Measurements from ENCODE around the gene OLFM3.

Gene OLFM3

DNA sequence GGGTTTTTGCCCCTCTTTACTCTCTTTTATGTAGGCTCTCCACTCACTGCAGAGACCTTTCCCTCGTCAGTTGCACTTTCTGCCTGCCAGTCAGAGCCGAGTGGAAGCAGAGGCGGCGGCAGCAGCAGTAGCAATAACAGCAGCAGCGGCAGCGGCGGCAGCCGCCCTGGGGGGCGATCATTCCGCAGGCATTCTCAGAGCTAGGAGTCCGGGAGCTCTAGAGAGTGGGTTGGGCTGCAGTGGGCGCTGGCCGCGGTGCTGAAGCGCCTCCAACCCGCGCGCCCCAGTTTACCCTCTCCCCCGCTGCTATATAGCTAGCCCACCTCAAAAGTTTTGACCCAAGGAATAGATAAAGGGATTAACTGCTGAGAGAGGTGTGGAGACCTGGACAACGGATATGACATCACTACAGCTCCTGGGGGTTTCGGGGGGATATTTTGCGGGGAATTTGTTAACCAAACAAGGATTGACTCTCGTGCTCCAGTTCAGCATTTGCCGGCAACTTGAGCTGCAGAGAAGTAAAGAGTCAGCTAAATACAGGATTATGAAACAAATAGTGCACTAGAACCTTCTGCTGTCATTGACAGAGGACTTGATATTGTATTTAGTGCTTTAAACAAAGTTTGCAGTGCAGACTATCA lies at the start of gene OLFM3:
Gene OLFM3 (minus strand): TSS at position 102 of the 641 bp plus-strand sequence.
- peak; percentile 67 to 81 for DNase-seq

DNA sequence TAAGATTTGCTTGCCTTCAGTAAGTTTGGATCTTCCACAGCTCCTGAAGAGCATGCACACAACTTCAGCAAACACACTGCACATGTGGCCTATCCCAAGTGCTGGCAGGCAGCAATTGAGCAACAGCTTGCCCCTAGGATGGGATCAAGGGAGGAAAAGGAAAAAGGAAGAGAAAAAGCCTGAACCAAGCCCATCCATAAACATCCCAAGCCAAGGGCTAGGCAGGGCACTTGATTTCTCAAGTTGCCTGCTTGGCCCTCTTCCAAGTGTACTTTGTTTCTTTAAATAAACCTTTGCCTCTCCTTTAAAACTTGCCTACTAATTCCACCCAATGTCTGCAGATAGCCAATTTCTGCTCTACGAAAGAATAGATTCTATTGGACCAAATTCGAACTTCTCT lies 49.0 kb upstream of the OLFM3 start:
- DNase-seq: no peak

DNA sequence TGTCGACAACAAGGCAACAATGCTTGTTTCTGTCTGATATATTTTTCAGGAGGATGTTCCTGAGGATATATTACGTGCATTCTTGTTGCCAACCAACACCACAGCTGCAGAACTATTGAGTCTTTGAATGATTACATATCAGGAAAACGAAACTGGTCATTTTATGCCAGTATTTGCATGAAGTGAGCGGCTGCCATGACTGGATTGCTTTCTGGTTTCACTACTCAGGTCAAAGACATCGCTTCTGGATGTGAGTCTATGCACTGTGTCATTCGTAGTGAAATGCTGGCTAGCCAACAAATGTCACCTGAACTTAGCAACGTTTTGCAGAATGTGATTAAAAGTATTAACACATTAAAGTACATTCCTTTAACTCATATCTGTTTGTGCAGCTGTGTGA lies 35.8 kb upstream of the OLFM3 start:
- DNase-seq: no peak

DNA sequence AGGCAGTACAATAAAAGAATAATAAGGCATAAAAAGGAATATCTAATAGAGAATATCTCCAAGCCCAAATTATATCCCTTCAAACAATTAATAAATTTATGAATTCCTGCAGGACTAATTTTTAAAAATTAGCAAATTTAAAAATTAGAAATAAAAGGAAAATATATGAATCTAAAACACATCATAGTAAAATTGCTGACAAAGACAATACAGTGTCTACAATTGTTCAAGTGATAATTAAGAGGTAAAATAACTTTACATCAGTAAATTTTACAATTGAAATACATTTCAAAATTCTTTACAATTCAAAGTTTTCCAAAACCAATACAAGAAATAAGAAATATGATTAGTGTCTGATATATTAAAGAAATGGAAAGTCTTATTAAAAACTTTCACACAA lies 22.8 kb upstream of the OLFM3 start:
- no peak for DNase-seq

DNA sequence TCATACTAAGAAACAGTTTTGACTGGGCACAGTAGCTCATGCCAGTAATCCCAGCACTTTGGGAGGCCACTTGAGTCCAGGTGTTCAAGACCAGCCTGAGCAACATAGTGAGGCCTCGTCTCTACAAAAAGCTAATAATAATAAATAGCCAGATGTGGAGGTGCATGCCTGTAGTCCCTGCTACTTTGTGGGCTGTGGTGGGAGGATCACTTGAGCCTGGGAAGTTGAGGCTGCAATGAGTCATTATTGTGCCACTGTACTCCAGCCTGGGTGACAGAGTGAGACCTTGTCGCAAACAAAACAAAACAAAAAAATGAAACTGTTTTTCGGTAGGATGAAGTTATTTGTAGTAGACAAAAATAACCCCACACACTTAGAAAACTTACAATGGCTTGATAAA lies 19.0 kb upstream of the OLFM3 start:
- no peak for DNase-seq

DNA sequence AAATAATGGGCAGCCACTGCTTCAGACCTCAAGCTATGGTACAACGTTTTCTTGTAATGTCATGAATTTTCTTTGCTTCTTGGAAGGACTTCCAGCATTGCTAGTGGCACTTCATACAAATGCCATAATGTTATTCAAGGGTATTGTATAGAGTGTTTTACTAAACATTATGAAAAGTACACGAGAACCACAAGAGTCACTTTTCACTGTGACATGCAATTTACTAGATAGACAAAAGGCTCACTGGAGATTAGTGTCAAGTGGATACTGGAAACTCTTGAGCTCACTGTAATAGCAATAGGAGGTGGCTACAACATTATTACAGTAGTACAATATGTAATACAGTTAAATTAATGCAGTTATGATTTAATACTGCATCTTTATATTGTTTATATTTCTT lies 5.3 kb upstream of the OLFM3 start:
- DNase-seq: no peak

DNA sequence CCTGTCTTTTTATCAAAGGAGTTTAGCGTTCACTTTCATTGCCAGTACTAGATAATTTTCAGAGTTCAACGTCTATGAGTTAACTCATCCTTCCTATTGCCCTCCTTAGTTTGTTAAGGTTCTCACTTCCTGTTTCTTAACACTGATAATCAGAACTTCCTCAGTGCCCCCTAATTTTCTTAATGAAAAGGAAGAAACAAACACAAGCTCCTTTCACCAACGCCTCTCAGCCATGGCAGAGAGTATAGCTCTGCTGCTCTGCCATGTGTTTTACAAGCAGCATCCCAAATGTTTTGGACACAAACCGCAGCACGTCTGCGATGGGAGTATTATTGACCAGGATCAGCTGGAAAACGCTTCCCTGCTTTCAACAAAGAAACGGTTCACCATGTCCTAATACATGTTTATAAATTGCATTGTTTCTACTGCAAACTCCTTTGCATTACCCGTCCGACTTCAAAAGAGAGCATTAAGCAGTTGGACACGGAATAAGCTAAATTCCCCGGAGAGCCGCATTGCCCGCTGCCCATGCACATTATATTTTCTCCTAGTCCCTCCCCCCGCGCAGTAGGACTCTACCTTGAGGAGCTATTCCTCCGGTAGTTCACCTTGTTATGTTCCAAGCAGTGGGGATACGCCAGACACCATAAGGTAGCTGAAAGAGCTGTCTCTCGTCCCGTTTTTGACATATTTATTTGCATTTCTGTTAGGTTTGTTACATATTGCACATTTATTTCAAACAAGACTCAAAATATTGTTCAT lies 561 bp downstream of the OLFM3 start:
- DNase-seq: peak; percentile 77

DNA sequence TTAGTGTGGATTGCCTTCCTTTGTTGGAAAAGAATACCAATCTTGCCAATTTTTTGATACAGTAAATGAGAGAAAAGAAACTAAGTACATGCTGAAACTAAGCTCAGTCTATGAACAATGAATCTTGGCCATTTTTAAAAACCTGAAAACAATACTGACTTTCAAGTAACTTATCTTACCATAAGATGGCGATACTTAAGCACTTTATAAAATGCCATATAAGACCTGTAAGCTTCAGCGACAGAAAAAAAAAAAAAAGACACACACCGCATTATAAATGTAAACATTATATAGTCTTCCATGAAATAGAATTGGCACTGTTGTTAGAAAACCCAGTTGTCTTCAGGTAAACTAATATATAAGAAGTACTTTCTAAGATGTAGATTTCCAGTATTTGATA lies 3.0 kb downstream of the OLFM3 start:
- DNase-seq: peak in 1 of 2 experiments; percentile 35

DNA sequence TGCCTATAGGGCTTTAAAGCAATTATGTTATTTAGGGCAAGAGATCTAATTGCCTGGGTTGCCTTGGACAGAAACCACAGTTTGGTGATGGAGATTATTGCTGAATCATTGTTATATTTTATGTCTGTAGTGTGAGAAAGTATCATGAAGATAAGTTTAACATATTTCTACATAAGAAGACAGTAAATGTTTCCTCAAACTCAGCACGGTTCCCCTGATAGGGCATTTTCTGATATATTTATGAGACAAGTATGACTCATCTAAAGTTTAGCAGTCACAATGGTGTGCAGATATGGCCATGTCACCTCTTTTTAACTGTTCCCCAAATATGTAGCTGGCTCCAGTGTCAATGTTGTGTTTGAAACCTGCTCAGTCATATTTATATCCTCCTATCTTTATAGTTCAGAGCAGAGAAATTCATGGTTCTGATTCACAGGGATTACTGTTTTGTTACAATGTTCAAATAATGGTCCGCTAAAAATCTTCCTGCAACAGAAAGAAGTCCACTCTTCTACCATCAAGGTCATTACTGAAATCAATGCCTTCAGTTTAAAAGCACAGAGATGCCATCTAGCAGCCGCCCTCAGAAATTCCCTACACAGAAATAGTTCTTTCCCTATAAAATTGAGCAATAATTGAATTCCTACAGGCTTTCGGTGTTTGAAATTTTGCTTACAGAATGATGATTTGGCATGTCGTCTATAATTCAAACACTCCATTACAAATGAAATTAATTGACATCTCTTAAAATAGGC lies 3.7 kb downstream of the OLFM3 start:
- DNase-seq: no peak

DNA sequence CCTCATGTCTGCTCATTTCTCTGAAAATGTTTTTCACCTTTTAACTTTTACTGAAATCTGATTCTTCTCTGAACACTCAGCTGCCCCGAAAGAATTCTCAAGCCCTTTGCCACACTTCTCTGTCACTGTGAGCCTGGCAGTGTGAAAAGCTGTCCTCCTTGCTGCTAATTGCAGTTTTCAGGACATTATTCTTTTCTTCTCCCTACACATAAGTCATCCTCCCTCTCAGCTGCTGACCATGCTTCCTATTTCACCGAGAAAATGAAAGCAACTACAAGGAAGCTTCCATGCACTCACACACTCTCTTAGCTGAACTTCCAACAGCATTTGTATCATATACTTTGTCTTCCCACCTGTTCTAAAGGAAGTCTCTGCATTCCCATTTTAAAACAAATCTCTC lies 15.8 kb downstream of the OLFM3 start:
- DNase-seq: no peak

DNA sequence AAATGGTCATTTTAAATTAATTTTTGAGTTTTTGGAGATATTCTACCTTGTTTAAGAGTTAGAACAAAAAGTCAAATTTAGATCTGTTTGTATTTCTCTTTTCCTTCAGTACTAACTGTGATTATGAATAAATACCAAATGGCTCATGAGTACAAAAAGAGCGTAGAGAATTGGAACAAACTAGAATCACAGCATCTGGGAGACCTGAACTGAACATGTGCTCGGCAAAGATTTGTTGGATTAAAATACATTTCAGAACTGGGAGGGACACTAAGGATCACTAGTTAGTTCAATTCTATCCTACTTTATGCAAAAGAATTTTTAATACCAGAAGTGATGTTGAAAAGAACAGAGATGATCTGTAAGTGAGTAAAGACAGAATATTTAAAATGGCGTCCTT lies 19.5 kb downstream of the OLFM3 start:
- DNase-seq: no peak

DNA sequence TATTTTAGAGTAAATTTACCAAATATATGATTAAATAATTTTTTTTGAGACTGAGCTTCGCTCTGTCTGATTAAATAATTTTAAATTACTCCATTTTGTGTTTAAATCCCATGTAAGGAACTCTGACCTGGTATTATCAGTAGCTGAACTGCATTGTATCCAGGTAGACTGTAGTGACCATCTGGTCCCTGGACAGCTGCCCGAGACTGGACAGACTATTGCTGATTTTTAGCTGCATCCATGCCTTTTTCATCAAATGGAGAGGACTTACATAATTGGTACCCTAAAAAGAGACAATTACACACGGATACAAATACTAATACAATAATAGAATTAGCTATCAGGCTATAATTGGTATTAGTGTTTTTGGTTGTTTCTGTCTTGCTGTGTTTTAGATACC lies 20.6 kb downstream of the OLFM3 start:
- DNase-seq: no peak

DNA sequence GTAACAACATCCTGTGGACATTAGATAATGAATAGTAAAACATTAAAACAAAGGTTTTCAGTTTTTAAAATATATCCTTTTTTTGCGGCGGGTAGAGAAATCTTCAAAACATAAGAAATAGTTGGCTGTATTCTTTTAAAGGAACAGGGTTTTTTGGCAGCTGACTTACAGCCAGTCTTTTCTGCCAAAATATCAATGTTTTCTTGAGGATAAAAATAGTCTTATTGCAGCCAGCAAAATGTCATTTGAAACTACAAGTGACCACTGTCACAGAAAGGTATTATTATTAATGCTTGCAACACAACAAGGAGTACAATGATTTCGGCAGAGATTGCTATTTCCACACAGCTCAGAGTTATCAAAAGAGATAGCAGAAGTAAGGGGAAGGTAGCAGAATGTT lies 21.4 kb downstream of the OLFM3 start:
- DNase-seq: no peak

DNA sequence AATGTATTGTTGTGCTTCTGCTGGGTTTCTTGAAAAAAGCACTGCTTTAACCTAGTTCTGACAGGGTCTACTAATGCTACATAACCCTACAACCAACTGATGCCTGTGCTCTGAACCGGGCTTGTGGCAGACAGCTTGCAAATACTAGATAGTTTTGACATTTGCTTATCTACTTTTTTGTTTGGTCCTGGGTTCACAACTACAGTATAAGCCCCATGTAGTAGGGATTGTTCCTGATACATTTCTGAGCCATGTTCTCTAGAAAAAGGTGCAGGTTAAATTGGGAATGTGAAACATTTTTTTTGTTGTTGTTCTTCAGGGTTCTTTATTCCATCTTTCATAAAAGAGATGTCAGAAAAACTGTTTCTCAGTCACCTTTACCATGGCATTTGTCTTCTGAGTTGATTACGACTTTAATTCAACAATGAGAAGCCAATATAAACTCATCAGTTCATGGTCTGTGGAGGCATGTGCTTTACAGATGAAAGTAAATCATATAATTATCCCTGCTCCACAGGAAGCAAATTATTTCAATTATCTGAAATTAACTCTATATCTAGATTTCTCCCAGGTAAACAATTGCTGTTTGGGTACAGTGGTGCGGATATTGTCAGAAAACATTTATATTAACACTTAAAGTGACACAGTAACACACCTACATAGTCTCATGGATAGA lies 22.0 kb downstream of the OLFM3 start:
- DNase-seq: no peak

DNA sequence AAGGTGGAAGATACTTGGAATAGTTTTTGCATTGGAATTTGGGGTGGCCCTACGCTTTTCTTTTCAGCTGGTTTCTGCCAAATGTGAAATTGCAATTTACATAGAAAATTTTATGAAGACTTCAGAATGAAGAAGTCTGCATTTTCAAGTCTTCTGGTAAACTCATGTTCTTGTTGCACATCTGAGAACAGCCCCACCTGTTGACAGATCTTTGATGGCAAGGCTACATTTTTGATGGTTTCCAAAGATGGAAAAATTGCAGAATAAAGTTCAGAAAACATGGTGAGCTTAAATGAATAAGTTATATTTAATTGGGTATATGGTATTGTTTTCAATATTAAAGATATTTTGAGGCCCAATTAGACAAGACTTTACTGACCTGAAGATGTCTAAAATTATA lies 25.4 kb downstream of the OLFM3 start:
- no peak for DNase-seq

DNA sequence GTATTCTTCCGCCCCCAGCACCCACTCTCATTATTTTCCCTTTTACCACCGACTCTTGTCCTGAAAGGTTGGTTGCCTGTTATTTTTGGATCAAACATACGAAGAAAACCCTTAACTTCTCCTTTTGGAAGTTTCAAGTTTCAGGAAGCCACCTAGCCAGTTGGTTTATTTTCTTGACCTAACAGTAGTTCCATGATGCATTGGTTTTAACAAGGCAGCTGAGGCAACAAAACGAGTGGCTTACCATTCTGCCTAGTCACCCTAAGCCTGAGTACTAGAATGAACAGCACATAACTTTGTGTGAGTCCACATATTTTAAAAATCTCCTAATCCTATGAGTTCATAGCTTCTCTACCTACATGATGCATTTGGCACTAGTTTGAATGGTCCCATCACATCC lies 28.9 kb downstream of the OLFM3 start:
- DNase-seq: no peak

DNA sequence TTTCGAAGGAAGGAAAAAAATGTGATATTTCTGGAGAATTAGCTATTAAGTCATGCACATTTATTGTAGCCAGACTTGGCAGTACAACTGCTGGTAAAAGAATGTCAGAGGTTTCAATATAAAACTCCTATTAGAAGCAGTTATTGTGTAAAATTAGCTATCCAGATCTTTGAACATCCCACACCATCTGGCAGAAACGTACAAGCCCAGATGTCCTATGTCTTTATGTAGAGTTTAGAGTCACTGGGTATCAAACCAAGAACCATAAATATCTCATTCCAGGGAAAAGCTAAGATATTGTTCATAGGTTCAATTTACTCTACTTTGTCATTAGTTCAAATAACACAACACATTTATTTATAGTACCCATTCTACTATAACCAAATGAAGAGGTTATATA lies 31.4 kb downstream of the OLFM3 start:
- no peak for DNase-seq

DNA sequence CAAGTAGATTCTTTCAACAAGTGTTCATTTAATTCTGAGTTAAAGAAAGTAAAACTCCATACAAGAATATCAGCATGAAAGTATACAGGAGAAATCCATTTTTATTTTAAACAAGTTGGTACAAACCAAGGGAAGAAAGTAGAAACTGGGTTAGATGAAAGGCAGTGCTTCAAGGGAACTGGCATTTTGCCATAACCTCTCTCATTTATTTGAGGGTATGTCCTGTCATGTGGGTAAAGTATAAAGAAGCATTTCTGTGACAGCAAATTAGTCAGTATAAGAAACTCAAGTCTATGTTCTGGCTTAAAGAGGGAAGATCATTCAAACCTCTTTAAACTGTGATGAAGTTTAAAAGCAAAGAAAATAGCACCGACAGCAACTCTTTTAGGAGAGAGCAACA lies 32.0 kb downstream of the OLFM3 start:
- DNase-seq: no peak

DNA sequence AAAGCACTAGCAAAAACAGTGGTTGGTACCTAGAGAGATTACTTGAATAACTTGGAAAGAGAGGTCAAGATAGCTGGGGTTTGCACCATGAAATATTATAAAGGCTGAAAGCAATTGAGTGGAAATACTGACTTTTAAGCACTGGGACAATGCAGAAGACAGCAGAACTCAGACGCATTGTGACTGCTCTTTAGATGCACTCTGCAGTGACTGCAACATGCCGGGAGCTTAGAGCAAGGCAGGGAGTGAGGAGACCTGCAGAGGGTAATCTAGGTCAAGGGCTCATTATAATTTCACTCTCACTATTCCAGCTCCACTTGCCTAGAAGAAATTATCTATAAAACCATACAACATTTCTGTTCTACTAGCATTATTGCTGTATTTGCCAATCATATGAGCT lies 36.6 kb downstream of the OLFM3 start:
- no peak for DNase-seq

DNA sequence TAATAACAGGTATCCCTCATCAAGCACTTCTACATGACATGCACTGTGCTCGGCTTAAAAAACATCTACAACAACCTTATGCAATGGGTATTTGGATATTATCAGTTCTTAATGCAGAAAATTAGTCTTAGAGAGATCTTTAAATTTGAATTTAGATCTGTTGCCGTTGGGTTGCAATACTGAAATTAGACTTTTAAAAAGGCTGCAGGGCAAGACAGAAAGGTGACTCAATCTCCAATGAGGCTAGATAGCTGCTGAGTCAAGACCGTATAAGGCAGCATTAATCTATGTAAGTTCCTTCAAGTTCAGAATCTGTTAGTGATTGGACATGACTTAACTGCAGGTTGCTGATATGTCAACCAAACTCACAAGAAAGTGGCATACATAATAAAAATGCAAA lies 37.3 kb downstream of the OLFM3 start:
- DNase-seq: no peak

DNA sequence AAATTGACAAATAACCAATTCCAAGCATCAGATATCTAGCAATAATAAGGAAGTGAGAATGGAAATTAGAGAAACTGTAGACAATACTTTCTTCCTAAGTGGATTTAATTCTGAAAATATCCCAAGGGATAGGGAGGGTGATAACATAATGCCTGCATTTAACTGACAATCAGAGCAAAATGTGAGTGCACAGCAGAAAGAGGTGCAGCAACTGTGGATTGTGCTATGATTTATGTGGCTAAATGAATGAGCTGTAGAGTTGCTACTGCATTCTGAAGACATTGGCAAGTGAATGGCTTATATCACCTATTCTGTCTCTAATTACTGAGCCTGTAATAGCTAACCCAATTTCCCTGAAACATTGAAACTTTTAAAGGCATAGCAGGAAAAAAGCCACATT lies 39.0 kb downstream of the OLFM3 start:
- no peak for DNase-seq

DNA sequence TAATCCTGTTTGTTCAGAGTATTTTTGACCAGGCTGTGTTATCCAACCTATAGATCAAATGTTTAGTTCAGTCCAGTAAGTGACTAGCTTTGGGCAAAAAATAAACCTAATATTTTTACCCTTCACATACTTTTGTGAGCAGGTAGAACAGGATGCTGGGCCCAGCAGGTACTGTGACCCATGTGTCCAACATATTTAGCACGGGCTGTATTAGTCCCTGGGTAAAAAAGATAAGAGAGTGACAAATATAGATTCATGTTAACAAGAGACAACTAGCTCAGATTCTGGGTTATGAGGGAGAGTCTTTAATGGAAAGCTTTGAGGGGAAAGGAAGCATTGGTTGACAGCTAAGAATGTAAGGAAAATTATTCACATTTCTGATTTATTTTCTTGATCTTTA lies 43.1 kb downstream of the OLFM3 start:
- no peak for DNase-seq

DNA sequence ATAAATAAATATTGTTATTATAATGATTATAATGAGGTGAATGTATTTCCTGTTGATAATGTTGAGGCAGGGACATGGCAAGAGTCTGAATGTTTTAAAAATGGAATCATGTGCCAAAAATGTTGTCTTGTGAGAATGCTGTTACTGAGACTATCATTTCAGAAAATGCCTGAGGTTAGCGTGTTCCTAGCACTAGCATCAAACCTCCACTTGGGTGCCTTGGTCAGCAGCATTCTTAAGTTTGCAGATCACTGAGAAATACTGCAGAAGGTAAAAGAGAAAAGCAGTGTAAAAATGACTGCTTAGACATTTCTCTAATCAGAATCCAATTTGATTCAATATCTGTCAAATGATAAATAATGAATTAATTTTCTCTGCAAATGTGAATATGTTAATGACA lies 50.8 kb downstream of the OLFM3 start:
- no peak for DNase-seq

DNA sequence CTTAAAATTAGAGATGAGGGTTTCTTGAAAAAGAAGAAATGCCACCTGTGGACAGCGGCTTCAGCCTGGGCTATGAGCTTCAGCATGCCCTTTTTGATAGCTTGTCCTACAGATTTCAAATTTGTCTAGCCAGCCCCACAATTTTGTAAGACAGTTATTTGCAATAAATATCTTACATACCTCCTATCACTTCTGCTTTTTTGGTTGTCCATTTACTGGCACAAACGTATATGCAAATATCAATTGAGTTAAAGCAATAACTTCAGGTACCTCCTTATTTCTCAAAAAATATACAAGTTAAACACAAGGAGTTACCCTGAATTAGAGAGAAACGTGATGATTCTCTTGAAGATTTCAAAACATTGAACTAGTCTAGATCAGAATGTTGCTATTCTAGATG lies 53.5 kb downstream of the OLFM3 start:
- DNase-seq: no peak

All from NCI-H526 (cell line).